Choroid plexus epithelial cell (primary cell): ENCODE data around the gene PIM2.

Source experiments
- DNase-seq: peaks from one replicate; pipeline ENCODE4 v3.0.0-alpha.2; 2010; ENCODE audit warnings: low read depth
- H3K4me3 ChIP-seq: 2 replicates; pipeline ENCODE4 v1.5.1; 2011; ENCODE audit warnings: low read depth, mild to moderate bottlenecking, control low read depth, low read length, moderate library complexity
- CTCF ChIP-seq: conservative IDR thresholded peaks from 2 replicates; pipeline ENCODE4 v1.5.1; 2011; ENCODE audit warnings: low read depth, mild to moderate bottlenecking, control low read depth, inconsistent platforms, low read length, moderate library complexity

PIM2 gene

GRCh38 chrX:48920718-48921104, 1.9 kb upstream of the PIM2 start:
- TF ChIP-seq CTCF = no peak
- H3K4me3 ChIP-seq = no peak overlapping the region
- no peak for DNase-seq

GRCh38 chrX:48919947-48920717, 1.3 kb upstream of the PIM2 start:
- H3K4me3 ChIP-seq = no peak overlapping the region
- no peak for DNase-seq
- no peak for TF ChIP-seq CTCF

GRCh38 chrX:48919360-48919841, 577 bp upstream of the PIM2 start:
- peak overlapping the region; percentile 40 for H3K4me3 ChIP-seq
- no peak for TF ChIP-seq CTCF
- DNase-seq = peak; percentile 59

GRCh38 chrX:48918301-48918642, 552 bp downstream of the PIM2 start:
- TF ChIP-seq CTCF = no peak
- no peak for DNase-seq
- H3K4me3 ChIP-seq = peak overlapping the region; percentile 64

GRCh38 chrX:48917139-48918001, 1.5 kb downstream of the PIM2 start:
- peak; percentile 80 for TF ChIP-seq CTCF
- peak; percentile 91 for DNase-seq
- peak overlapping the region; percentile 64 for H3K4me3 ChIP-seq

- TF ChIP-seq CTCF = no peak
Measured at GRCh38 chrX:48914593-48915493, 4.0 kb downstream of the PIM2 start.

More at GRCh38 chrX:48914593-48915493, 4.0 kb downstream of the PIM2 start:
- DNase-seq = no peak
- H3K4me3 ChIP-seq = no peak overlapping the region
